MM.1S (cell line): Measurements from ENCODE around the gene HOXB2.
A peak's percentile ranks its signal among the peaks of the same experiment; 100 is the strongest.

ENCODE experiments used
- CTCF ChIP-seq: fragments of 300-600 bp; sonication (generic); IDR thresholded peaks from 2 replicates; pipeline ENCODE4 v1.5.1; 2016; ENCODE audit warnings: antibody characterized with exemption, low read length, mixed read lengths
- EZH2phosphoT487 ChIP-seq: fragments of 300-600 bp; sonication (generic); IDR thresholded peaks from 2 replicates; pipeline ENCODE4 v1.6.1; 2018; ENCODE audit warnings: antibody characterized with exemption, low read length

- TF ChIP-seq CTCF (peak; percentile 31; the same call in 1 of the 2 replicates), EZH2phosphoT487 (no peak)
Observed at GRCh38 chr17:48543107-48543853, 1.6 kb downstream of the HOXB2 start.
